K562 (cell line): ENCODE data around the gene TMBIM4. TPM values are rescaled to one million over a fixed set of nuclear protein-coding genes. Genes with fewer than 3 reads are reported as not detected.

Experiments
- ATAC-seq: fragments of 200-7000 bp; cut with Tn5 transposase; 3 replicates; pipeline ENCODE4 v1.9.1; 2020; ENCODE audit warnings: moderate library complexity
- BruUV-seq: library from RNA; stranded (reverse); fragments of 400-500 nt; replicated peaks from 2 replicates; lab custom pipeline; 2021; lab: Mats Ljungman, UMichigan
- CTCF ChIA-PET: fragments of 300-600 bp; formaldehyde crosslinking; extraction: SDS; loops from one replicate; lab custom pipeline; 2021; ENCODE audit warnings: low intra/inter-chr PET ratio; lab: Yijun Ruan, JAX
- POLR2A ChIA-PET: fragments of 300-600, 350-650 bp; sonication (Branson Sonifier 250); formaldehyde crosslinking; extraction: SDS; loops from one replicate; lab custom pipeline; 2021; ENCODE audit warnings: antibody characterized with exemption, inconsistent platforms; lab: Yijun Ruan, JAX
- DNase-seq, 4 experiments: peaks; one replicate each; pipeline versions ENCODE4 v3.0.0 to v3.0.0-alpha.2; 2011 to 2018; ENCODE audit warnings: low spot score in 3 of 4, mixed read lengths in 3 of 4; ENCODE audit errors: extremely low read depth in 1 of 4
- FAIRE-seq: peaks from 2 replicates; lab custom pipeline; 2011; peaks lifted over from hg19 to GRCh38; lab: Jason Lieb, UNC
- H2AFZ ChIP-seq: 2 replicates; pipeline ENCODE4 v1.6.0; 2011; ENCODE audit warnings: low read depth, low read length, control low read depth, inconsistent platforms
- H3K27ac ChIP-seq: fragments of 200-600 bp; 3 replicates; pipeline ENCODE4 v1.8.0; 2011; ENCODE audit warnings: low read depth, mild to moderate bottlenecking, control low read depth, inconsistent platforms, low read length, moderate library complexity, mixed read lengths; ENCODE audit errors: extremely low read depth
- H3K27me3 ChIP-seq, 2 experiments: fragments of 300-600 bp in 1 of 2; 2 replicates in 1 of 2; 3 replicates in 1 of 2; pipeline versions ENCODE4 v1.6.0 to v1.8.0; 2011; ENCODE audit warnings: inconsistent platforms in 2 of 2, low read length in 2 of 2, mild to moderate bottlenecking in 1 of 2, mixed read lengths in 1 of 2, moderate library complexity in 1 of 2; ENCODE audit not compliant: control insufficient read depth in 2 of 2, insufficient read depth in 2 of 2
- H3K36me3 ChIP-seq: fragments of 300-600 bp; 3 replicates; pipeline ENCODE4 v1.8.0; 2011; ENCODE audit warnings: mild to moderate bottlenecking, low read length, inconsistent platforms; ENCODE audit not compliant: control insufficient read depth, insufficient read depth
- H3K4me1 ChIP-seq, 2 experiments: fragments of 200-600 bp in 1 of 2; replicated peaks in 1 of 2; 2 replicates in 1 of 2; 3 replicates in 1 of 2; pipeline versions ENCODE4 v1.5.1 to v1.8.0; 2011; ENCODE audit warnings: inconsistent platforms in 2 of 2, low read length in 2 of 2, mild to moderate bottlenecking in 1 of 2, mixed read lengths in 1 of 2, moderate library complexity in 1 of 2; ENCODE audit not compliant: control insufficient read depth in 2 of 2, insufficient read depth in 2 of 2
- H3K4me2 ChIP-seq: 2 replicates; pipeline ENCODE4 v1.6.1; 2011; ENCODE audit warnings: low read length, control low read depth, inconsistent platforms, mixed read lengths; ENCODE audit not compliant: insufficient read depth
- H3K4me3 ChIP-seq: fragments of 200-600 bp; sonication (generic), shearing (Covaris generic); 2 replicates; pipeline ENCODE4 v1.5.1; 2016; ENCODE audit warnings: control low read depth, inconsistent platforms
- H3K79me2 ChIP-seq: fragments of 200-600 bp; 3 replicates; pipeline ENCODE4 v1.8.0; 2011; ENCODE audit warnings: low read length, inconsistent platforms; ENCODE audit not compliant: control insufficient read depth, insufficient read depth
- H3K9ac ChIP-seq, 2 experiments: 2 replicates each; pipeline versions ENCODE4 v1.6.0 to v1.6.1; 2011; ENCODE audit warnings: low read depth in 2 of 2, low read length in 2 of 2, control low read depth in 1 of 2, inconsistent platforms in 1 of 2, mild to moderate bottlenecking in 1 of 2, mixed read lengths in 1 of 2; ENCODE audit not compliant: insufficient read depth in 1 of 2
- H3K9me1 ChIP-seq: one replicate; pipeline ENCODE4 v1.6.0; 2011; ENCODE audit warnings: inconsistent platforms, mild to moderate bottlenecking, low read length, moderate library complexity; ENCODE audit not compliant: control insufficient read depth, insufficient read depth
- H3K9me3 ChIP-seq: replicated peaks from 2 replicates; pipeline ENCODE4 v1.5.1; 2011; ENCODE audit warnings: low read depth, low read length, inconsistent platforms; ENCODE audit not compliant: control insufficient read depth, insufficient read depth
- H4K20me1 ChIP-seq: replicated peaks from 2 replicates; pipeline ENCODE4 v1.6.1; 2011; ENCODE audit warnings: low read length, inconsistent platforms, mixed read lengths; ENCODE audit not compliant: control insufficient read depth, insufficient read depth
- BRD9 ChIP-seq: fragments of 450-650 bp; IDR thresholded peaks from 2 replicates; pipeline ENCODE4 v1.6.1; 2018; ENCODE audit warnings: low read depth; ENCODE audit not compliant: partially characterized antibody
- CBX1 ChIP-seq: sonication (generic); IDR thresholded peaks from 2 replicates; pipeline ENCODE4 v1.6.1; 2016; ENCODE audit warnings: antibody characterized with exemption, low read depth, mild to moderate bottlenecking
- COPS2 ChIP-seq: fragments of 450-650 bp; conservative IDR thresholded peaks from 2 replicates; pipeline ENCODE4 v1.6.1; 2016; ENCODE audit warnings: mild to moderate bottlenecking, moderate library complexity
- EGR1 ChIP-seq: fragments of 450-650 bp; conservative IDR thresholded peaks from 2 replicates; pipeline ENCODE4 v1.6.1; 2017; ENCODE audit warnings: mild to moderate bottlenecking
- JUN ChIP-seq, 2 experiments: sonication (generic) in 1 of 2; formaldehyde crosslinking in 1 of 2; IDR thresholded peaks; 2 replicates each; pipeline versions ENCODE4 v1.6.1 to v1.8.0; 2012 to 2022; ENCODE audit warnings: borderline replicate concordance in 2 of 2, mild to moderate bottlenecking in 2 of 2, improper control_type of control experiment in 1 of 2, low read depth in 1 of 2, low read length in 1 of 2, missing genetic modification reagents in 1 of 2
- LEF1 ChIP-seq: fragments of 450-650 bp; IDR thresholded peaks from 2 replicates; pipeline ENCODE4 v1.6.1; 2016; ENCODE audit warnings: mild to moderate bottlenecking
- NCOA4 ChIP-seq: fragments of 450-650 bp; IDR thresholded peaks from 2 replicates; pipeline ENCODE4 v1.6.1; 2018; ENCODE audit warnings: mild to moderate bottlenecking; ENCODE audit not compliant: partially characterized antibody
- NFE2L1 ChIP-seq: fragments of 450-650 bp; IDR thresholded peaks from 2 replicates; pipeline ENCODE4 v1.6.1; 2016; ENCODE audit warnings: missing genetic modification characterization, low read depth, mild to moderate bottlenecking, missing compliant biosample characterization, moderate library complexity, borderline replicate concordance
- TCFL5 ChIP-seq: fragments of 250-450 bp; sonication (Bioruptor Pico); conservative IDR thresholded peaks from 2 replicates; pipeline ENCODE4 v1.6.1; 2021; ENCODE audit warnings: mild to moderate bottlenecking, moderate library complexity, matching md5 sums
- WGBS: fragments of 100-300 bp; shearing (Covaris generic); methylation state at CpG from one replicate; pipeline ENCODE4 v1.1.6; 2016; ENCODE audit warnings: low coverage, mixed read lengths; ENCODE audit not compliant: insufficient coverage; ENCODE audit errors: missing lambda C conversion rate; 5-methylcytosine and 5-hydroxymethylcytosine counted together
- in situ Hi-C: fragments of 300-500 bp; cut with MboI; formaldehyde crosslinking; loops from 4 replicates; pipeline ENCODE4 v1.15.0; 2018; ENCODE audit warnings: inconsistent platforms, mixed read lengths
- intact Hi-C: fragments of 100-400 bp; cut with micrococcal nuclease; formaldehyde crosslinking; loops from 2 replicates; pipeline ENCODE4 v1.14.2; 2022
- polyA plus RNA-seq, 8 experiments: library from polyadenylated mRNA; depleted of rRNA in 4 of 8; stranded (reverse) in 5 of 8; unstranded in 3 of 8; fragments of >200 nt; fragmentation: Nextera tagmentation in 2 of 8; fragmentation: Illumina TruSeq in 1 of 8; extraction: Ambion mirVana in 2 of 8; extraction: Trizol in 1 of 8; gene quantifications; 2 replicates each; pipeline versions ENCODE4 v1.2.1 to v1.2.3, GENCODE V29; 2011 to 2014; ENCODE audit warnings: inconsistent platforms in 1 of 8, missing spikeins in 1 of 8
- total RNA-seq, 7 experiments: library from RNA; depleted of rRNA in 6 of 7; stranded (reverse); fragments of >200 nt in 6 of 7; fragmentation: Illumina TruSeq in 2 of 7; extraction: Trizol in 2 of 7; gene quantifications; 2 replicates each; pipeline versions ENCODE4 v1.2.1 to v1.2.3, GENCODE V29; 2011 to 2021; ENCODE audit warnings: low replicate concordance in 1 of 7
- TF ChIP-seq, protein P1 (sequence below): fragments of 450-650 bp; formaldehyde crosslinking; IDR thresholded peaks from 2 replicates; pipeline ENCODE4 v1.4.0; 2020; ENCODE audit warnings: mild to moderate bottlenecking, mixed read lengths
- TF ChIP-seq, protein P2 (sequence below): sonication (generic); formaldehyde crosslinking; IDR thresholded peaks from 2 replicates; pipeline ENCODE4 v1.8.0; 2022; ENCODE audit warnings: mild to moderate bottlenecking, missing genetic modification reagents

The TMBIM4 gene
- total and polyA plus RNA-seq, 9 of the 15 experiments (the other 6 are each of a cell fraction or from before 2014, with no cell fraction given), result 18.6 to 272 (median 50.0) TPM

DNA sequence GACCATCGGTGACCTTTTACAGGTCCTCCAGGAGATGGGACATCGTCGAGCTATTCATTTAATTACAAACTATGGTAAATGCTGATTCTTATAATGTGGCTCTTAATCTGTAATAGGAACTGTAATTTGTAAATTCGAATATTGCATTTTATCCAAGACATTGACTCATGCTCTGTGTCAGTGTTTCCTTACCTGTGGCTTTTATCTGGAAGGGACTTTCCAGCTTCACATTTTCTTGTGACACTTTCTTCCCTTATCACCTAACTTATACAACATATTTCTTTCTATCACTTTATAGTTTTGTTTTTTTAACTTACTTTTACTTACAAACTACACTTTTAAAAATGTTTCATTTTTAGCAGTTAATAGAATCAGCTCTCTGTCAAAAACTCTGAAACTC is 34.0 kb upstream of the TMBIM4 start:
- FAIRE-seq (no peak), DNase-seq (no peak), ATAC-seq (no peak)
- ChIA-PET CTCF (no interaction called here), POLR2A (no interaction called here)
- no peaks in the 10 kb centered on the region for H4K20me1 ChIP-seq
- peaks cover 0 to 2% of the 10 kb centered on the region in 2 experiments; a peak in 1 of 5 replicates for H3K27me3 ChIP-seq
- no peak overlapping the region for H3K9ac ChIP-seq
- WGBS, result 0% methylated on average over 4 of the region's 4 CpGs
- no peaks in the 10 kb centered on the region for H3K9me3 ChIP-seq
- H2AFZ ChIP-seq, result no peak overlapping the region
- H3K4me3 ChIP-seq, result no peak overlapping the region
- intact Hi-C loops, result no loop called here
- H3K4me2 ChIP-seq, result no peak overlapping the region
- H3K79me2 ChIP-seq, result no peaks in the 10 kb centered on the region
- H3K4me1 ChIP-seq, result no peaks in the 10 kb centered on the region
- no peak for TF ChIP-seq TCFL5 (CRISPR knock-in tag)
- in situ Hi-C loops, result no loop called here
- no peaks in the 10 kb centered on the region for H3K36me3 ChIP-seq
- no peak overlapping the region for H3K27ac ChIP-seq
- no TSS peak for BruUV-seq
- no peaks in the 10 kb centered on the region for H3K9me1 ChIP-seq

DNA sequence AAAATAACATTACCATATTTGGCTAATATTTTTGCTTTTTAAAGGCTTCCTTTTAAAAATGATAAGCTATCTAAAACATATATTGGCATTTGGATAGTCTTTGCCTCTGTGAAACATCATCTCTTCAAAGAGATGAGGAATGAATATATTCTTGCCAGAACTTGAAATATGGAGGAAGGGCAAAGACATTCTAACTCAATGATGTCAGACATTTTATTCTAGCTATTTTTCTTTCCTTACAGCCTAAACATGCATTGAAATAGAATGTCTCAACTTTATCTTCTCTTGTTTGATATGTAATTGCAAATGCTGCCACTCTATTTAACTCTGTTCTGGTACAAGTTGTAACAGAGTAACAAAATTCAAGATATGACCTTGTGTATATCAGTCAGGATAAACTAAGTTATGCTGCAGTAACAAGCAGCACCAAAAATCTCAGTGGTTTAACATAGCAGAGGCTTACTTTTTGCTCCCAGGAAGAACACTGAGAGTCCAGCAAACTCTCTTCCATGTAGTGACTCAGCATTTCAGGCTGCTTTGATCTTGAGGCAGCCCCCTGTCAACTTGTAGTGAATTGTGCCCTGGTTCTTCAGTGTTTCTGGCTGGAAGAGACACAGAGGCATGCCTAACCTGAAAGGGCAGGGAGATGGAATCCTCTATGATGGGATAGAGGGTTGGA is 30.2 kb upstream of the TMBIM4 start:
- no peaks in the 10 kb centered on the region for H3K36me3 ChIP-seq
- no peak overlapping the region for H3K4me2 ChIP-seq
- no TSS peak for BruUV-seq
- ChIA-PET CTCF (no interaction called here), POLR2A (no interaction called here)
- H3K9ac ChIP-seq, result no peak overlapping the region
- intact Hi-C loops, result no loop called here
- ATAC-seq (no peak), FAIRE-seq (no peak), DNase-seq (peak in 1 of 4 experiments; percentile 3)
- H3K4me3 ChIP-seq, result no peak overlapping the region
- in situ Hi-C loops, result no loop called here
- no peaks in the 10 kb centered on the region for H3K9me1 ChIP-seq
- no peak overlapping the region for H2AFZ ChIP-seq
- no peaks in the 10 kb centered on the region for H3K79me2 ChIP-seq
- peaks cover 8 to 9% of the 10 kb centered on the region in 2 experiments for H3K27me3 ChIP-seq
- H4K20me1 ChIP-seq, result no peaks in the 10 kb centered on the region
- no peak overlapping the region for H3K27ac ChIP-seq
- no peaks in the 10 kb centered on the region for H3K4me1 ChIP-seq
- H3K9me3 ChIP-seq, result no peaks in the 10 kb centered on the region
- no peak for TF ChIP-seq NCOA4
- TF ChIP-seq, protein P1, sequence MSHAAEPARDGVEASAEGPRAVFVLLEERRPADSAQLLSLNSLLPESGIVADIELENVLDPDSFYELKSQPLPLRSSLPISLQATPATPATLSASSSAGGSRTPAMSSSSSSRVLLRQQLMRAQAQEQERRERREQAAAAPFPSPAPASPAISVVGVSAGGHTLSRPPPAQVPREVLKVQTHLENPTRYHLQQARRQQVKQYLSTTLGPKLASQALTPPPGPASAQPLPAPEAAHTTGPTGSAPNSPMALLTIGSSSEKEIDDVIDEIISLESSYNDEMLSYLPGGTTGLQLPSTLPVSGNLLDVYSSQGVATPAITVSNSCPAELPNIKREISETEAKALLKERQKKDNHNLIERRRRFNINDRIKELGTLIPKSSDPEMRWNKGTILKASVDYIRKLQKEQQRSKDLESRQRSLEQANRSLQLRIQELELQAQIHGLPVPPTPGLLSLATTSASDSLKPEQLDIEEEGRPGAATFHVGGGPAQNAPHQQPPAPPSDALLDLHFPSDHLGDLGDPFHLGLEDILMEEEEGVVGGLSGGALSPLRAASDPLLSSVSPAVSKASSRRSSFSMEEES (CRISPR knock-in tag), result no peak
- peak; percentile 53; the same call in 1 of the 2 replicates for TF ChIP-seq LEF1
- peak; percentile 28; the same call in 1 of the 2 replicates for TF ChIP-seq NFE2L1 (tag)
- TF ChIP-seq EGR1, result no peak
- TF ChIP-seq COPS2, result no peak
- no peak for TF ChIP-seq CBX1
- TF ChIP-seq, protein P2, sequence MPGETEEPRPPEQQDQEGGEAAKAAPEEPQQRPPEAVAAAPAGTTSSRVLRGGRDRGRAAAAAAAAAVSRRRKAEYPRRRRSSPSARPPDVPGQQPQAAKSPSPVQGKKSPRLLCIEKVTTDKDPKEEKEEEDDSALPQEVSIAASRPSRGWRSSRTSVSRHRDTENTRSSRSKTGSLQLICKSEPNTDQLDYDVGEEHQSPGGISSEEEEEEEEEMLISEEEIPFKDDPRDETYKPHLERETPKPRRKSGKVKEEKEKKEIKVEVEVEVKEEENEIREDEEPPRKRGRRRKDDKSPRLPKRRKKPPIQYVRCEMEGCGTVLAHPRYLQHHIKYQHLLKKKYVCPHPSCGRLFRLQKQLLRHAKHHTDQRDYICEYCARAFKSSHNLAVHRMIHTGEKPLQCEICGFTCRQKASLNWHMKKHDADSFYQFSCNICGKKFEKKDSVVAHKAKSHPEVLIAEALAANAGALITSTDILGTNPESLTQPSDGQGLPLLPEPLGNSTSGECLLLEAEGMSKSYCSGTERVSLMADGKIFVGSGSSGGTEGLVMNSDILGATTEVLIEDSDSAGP, result no peak
- TF ChIP-seq BRD9, result no peak
- TF ChIP-seq JUN (IDR thresholded peaks at IDR 0.05; ENCODE audit: borderline replicate concordance, low read depth, low read length), result no peak
- TF ChIP-seq JUN (CRISPR knock-in tag; IDR thresholded peaks at IDR 0.05; ENCODE audit: borderline replicate concordance), result no peak
